Measurements from ENCODE around the gene ADGRD1. TPM values are rescaled to one million over a fixed set of nuclear protein-coding genes. Genes with fewer than 3 reads are reported as not detected.

Gene ADGRD1
- total RNA-seq, 3 donors from 2014 or later, result 11.6 to 47.5 (median 18.7) TPM

GRCh38 chr12:131076296-131076695, 122.6 kb downstream of the ADGRD1 start:
- intact Hi-C loops (cut with DNase I; ENCODE audit: low total_unique reads), result no loop called here
- H3K9me3 ChIP-seq, result no peaks in the 10 kb centered on the region
- no peak overlapping the region for H3K4me3 ChIP-seq
- H3K27me3 ChIP-seq, result no peaks in the 10 kb centered on the region
- no peaks in the 10 kb centered on the region for H3K36me3 ChIP-seq
- H3K27ac ChIP-seq, result no peak overlapping the region
- DNase-seq (ENCODE audit: low spot score in 2 of 2), result no peak
- no peak for TF ChIP-seq POLR2AphosphoS5 (IDR thresholded peaks at IDR 0.05)
- no peak for TF ChIP-seq CTCF (IDR thresholded peaks at IDR 0.05)
- no peak for TF ChIP-seq POLR2A (IDR thresholded peaks at IDR 0.05)
- no peaks in the 10 kb centered on the region for H3K4me1 ChIP-seq

DNA sequence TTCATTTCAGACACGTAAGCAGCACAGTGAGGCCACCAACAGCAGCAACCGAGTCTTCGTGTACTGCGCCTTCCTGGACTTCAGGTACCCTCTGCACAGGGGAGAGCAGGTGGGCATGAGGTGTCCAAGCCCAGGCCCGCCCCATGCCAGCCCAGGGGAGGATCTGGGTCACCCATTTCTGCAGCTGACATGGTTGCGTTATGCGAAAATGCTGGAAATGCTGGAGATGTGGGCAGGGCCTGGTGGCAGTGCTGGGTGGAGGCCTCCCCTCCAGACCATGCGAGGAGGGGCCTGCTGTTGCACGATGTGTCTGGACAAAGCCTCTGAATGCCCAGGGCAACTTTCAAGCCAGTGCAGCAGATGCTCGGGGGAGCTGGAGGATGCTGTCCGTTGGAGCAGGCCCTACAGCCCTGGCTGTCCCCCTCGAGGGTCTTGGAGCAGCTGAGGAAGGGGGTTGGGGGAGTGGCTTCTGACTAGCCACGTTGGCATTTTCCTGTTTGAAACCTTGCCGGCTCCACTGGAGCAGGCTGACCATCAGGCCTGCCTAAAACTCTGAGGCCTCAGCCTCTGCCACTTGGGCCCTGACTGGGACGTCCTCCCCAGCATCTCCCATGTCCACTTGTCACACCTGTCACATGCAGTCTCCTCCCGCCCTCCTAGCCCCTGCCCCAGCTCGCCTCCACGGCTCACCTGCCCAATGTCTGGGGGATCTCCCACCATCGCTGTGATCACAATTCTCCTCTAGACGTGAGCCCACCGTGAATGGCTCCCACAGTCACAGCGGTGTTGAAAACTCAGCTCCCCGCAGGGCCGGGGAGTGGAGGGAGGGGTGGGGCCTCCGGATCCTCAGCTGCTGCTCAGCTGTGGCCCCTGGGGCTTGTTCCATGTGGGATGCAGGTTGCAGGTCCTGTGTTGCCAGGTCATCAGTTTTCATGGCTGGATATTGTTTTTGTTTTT, 123.4 kb downstream of the ADGRD1 start:
- no peak for DNase-seq (ENCODE audit: low spot score in 2 of 2)
- Histone ChIP-seq H3K27ac (no peak overlapping the region), H3K4me1 (no peaks in the 10 kb centered on the region), H3K27me3 (no peaks in the 10 kb centered on the region), H3K9me3 (no peaks in the 10 kb centered on the region), H3K4me3 (no peak overlapping the region), H3K36me3 (no peaks in the 10 kb centered on the region)
- TF ChIP-seq POLR2A (IDR thresholded peaks at IDR 0.05) (no peak), POLR2AphosphoS5 (IDR thresholded peaks at IDR 0.05) (no peak), CTCF (IDR thresholded peaks at IDR 0.05) (no peak)
- intact Hi-C loops (cut with DNase I; ENCODE audit: low total_unique reads), result no loop called here

DNA sequence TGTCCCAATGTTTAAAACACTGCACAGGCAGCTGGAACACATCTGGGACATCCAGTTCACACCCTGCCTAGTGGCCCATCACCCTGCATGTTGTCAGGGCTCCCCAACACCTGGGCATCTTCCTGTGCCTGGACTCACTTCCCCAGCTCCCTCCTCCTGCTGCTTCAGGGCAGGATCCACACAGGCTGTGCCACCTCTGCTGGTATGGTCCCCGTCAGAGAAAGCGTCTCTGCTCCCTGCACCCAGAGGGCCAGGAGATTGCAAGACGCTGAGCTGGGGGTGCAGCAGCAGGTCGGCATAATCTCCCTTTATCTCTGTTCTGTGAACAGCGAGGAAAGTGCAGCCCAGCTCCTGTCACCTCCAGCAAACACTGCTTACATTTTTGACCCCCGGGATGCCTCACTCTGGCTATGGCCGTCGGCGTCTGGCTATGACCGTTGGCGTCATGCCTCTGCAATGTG, 124.3 kb downstream of the ADGRD1 start:
- no peaks in the 10 kb centered on the region for H3K4me1 ChIP-seq
- intact Hi-C loops (cut with DNase I; ENCODE audit: low total_unique reads), result no loop called here
- no peak for DNase-seq (ENCODE audit: low spot score in 2 of 2)
- no peak overlapping the region for H3K27ac ChIP-seq
- H3K9me3 ChIP-seq, result no peaks in the 10 kb centered on the region
- no peaks in the 10 kb centered on the region for H3K36me3 ChIP-seq
- H3K4me3 ChIP-seq, result no peak overlapping the region
- TF ChIP-seq POLR2AphosphoS5 (IDR thresholded peaks at IDR 0.05) (no peak), CTCF (IDR thresholded peaks at IDR 0.05) (no peak), POLR2A (IDR thresholded peaks at IDR 0.05) (no peak)
- peaks cover 0 to 8% of the 10 kb centered on the region in 2 donors for H3K27me3 ChIP-seq

GRCh38 chr12:131082290-131083194, 128.8 kb downstream of the ADGRD1 start:
- intact Hi-C loops (cut with DNase I; ENCODE audit: low total_unique reads), result no loop called here

More at GRCh38 chr12:131082290-131083194, 128.8 kb downstream of the ADGRD1 start:
- TF ChIP-seq POLR2AphosphoS5 (IDR thresholded peaks at IDR 0.05) (no peak), POLR2A (IDR thresholded peaks at IDR 0.05) (no peak), CTCF (IDR thresholded peaks at IDR 0.05) (no peak)
- peaks cover 0 to 32% of the 10 kb centered on the region in 2 donors for H3K27me3 ChIP-seq
- H3K9me3 ChIP-seq, result no peaks in the 10 kb centered on the region
- H3K4me3 ChIP-seq, result no peak overlapping the region
- no peaks in the 10 kb centered on the region for H3K36me3 ChIP-seq
- no peaks in the 10 kb centered on the region for H3K4me1 ChIP-seq
- H3K27ac ChIP-seq, result no peak overlapping the region
- DNase-seq (ENCODE audit: low spot score in 2 of 2), result no peak

Measured in breast epithelium (tissue), 4 donors.